GM23338 (cell line): ENCODE results near the gene IBSP. TPM values are rescaled to one million over a fixed set of nuclear protein-coding genes. Genes with fewer than 3 reads are reported as not detected.

Experiments used
- ATAC-seq: fragments of 200-7000 bp; cut with Tn5 transposase; 3 replicates; pipeline ENCODE4 v1.9.1; 2020
- DNase-seq: peaks from one replicate; pipeline ENCODE4 v3.0.0-alpha.2; 2015; ENCODE audit warnings: low spot score
- H2AFZ ChIP-seq: fragments of 200-600 bp; sonication (generic); 2 replicates; pipeline ENCODE4 v1.8.0; 2016; ENCODE audit warnings: antibody characterized with exemption, mild to moderate bottlenecking, moderate library complexity
- H3F3A ChIP-seq: fragments of 200-600 bp; sonication (generic); replicated peaks from 2 replicates; pipeline ENCODE4 v1.8.0; 2017; ENCODE audit warnings: antibody characterized with exemption, mixed run types, low read depth
- H3K27ac ChIP-seq: fragments of 200-600 bp; sonication (generic); 2 replicates; pipeline ENCODE4 v1.6.1; 2016; ENCODE audit warnings: low read depth
- H3K27me3 ChIP-seq: fragments of 200-600 bp; sonication (generic); 2 replicates; pipeline ENCODE4 v1.8.0; 2016; ENCODE audit warnings: mild to moderate bottlenecking, mixed run types, moderate library complexity; ENCODE audit not compliant: insufficient read depth
- H3K36me3 ChIP-seq: fragments of 200-600 bp; sonication (generic); 2 replicates; pipeline ENCODE4 v1.8.0; 2016; ENCODE audit warnings: mild to moderate bottlenecking; ENCODE audit not compliant: insufficient read depth
- H3K4me1 ChIP-seq: fragments of 200-600 bp; sonication (generic); 2 replicates; pipeline ENCODE4 v1.8.0; 2016; ENCODE audit warnings: mild to moderate bottlenecking, moderate library complexity; ENCODE audit not compliant: insufficient read depth
- H3K4me2 ChIP-seq: fragments of 200-600 bp; sonication (generic); 2 replicates; pipeline ENCODE4 v1.7.1; 2017; ENCODE audit warnings: mixed run types
- H3K4me3 ChIP-seq: fragments of 200-600 bp; sonication (generic); 2 replicates; pipeline ENCODE4 v1.6.1; 2016; ENCODE audit warnings: mixed run types
- H3K79me2 ChIP-seq: fragments of 200-600 bp; sonication (generic); replicated peaks from 2 replicates; pipeline ENCODE4 v1.8.0; 2017; ENCODE audit warnings: mild to moderate bottlenecking; ENCODE audit not compliant: insufficient read depth
- H3K9me2 ChIP-seq: fragments of 200-600 bp; sonication (generic); 2 replicates; pipeline ENCODE4 v1.8.0; 2017; ENCODE audit not compliant: insufficient read depth
- H4K20me1 ChIP-seq: fragments of 200-600 bp; sonication (generic); replicated peaks from 2 replicates; pipeline ENCODE4 v1.8.0; 2017; ENCODE audit warnings: mild to moderate bottlenecking; ENCODE audit not compliant: insufficient read depth
- H3K27ac Mint-ChIP-seq: 2 replicates; pipeline ENCODE4 v1.8.0; 2020; ENCODE audit warnings: inconsistent platforms, mild to moderate bottlenecking, moderate library complexity, mixed read lengths
- H3K27me3 Mint-ChIP-seq: 3 replicates; pipeline ENCODE4 v1.8.0; 2022; ENCODE audit warnings: low read depth, mild to moderate bottlenecking, moderate library complexity, mixed read lengths, inconsistent platforms; ENCODE audit not compliant: insufficient read depth, poor library complexity
- H3K36me3 Mint-ChIP-seq: 3 replicates; pipeline ENCODE4 v1.8.0; 2021; ENCODE audit warnings: low read depth, mild to moderate bottlenecking, inconsistent platforms, moderate library complexity, mixed read lengths
- H3K4me1 Mint-ChIP-seq: 3 replicates; pipeline ENCODE4 v1.8.0; 2020; ENCODE audit warnings: mild to moderate bottlenecking, inconsistent platforms, mixed read lengths
- H3K4me3 Mint-ChIP-seq: 3 replicates; pipeline ENCODE4 v1.8.0; 2021; ENCODE audit warnings: moderate library complexity, mild to moderate bottlenecking, inconsistent platforms, mixed read lengths
- H3K9me3 Mint-ChIP-seq: 3 replicates; pipeline ENCODE4 v1.8.0; 2020; ENCODE audit warnings: moderate library complexity, mild to moderate bottlenecking, inconsistent platforms, mixed read lengths
- CREB1 ChIP-seq: fragments of 250-450 bp; sonication (Bioruptor Pico); IDR thresholded peaks from 2 replicates; pipeline ENCODE4 v1.5.0; 2020; ENCODE audit warnings: low read depth, mild to moderate bottlenecking, moderate library complexity
- EZH2 ChIP-seq: fragments of 200-600 bp; sonication (generic); IDR thresholded peaks from one replicate; pipeline ENCODE4 v1.8.0; 2017; ENCODE audit warnings: antibody characterized with exemption, mild to moderate bottlenecking, low read depth; ENCODE audit not compliant: unreplicated experiment
- JUNB ChIP-seq: IDR thresholded peaks from one replicate; pipeline ENCODE4 v1.6.1; 2016; ENCODE audit warnings: antibody characterized with exemption; ENCODE audit not compliant: unreplicated experiment
- NANOG ChIP-seq: IDR thresholded peaks from 2 replicates; pipeline ENCODE4 v1.6.1; 2016; ENCODE audit warnings: antibody characterized with exemption, borderline replicate concordance
- POLR2AphosphoS5 ChIP-seq: IDR thresholded peaks from 2 replicates; pipeline ENCODE4 v1.6.1; 2016; ENCODE audit warnings: antibody characterized with exemption, low read depth
- STAT1 ChIP-seq: IDR thresholded peaks from one replicate; pipeline ENCODE4 v1.6.1; 2016; ENCODE audit warnings: antibody characterized with exemption; ENCODE audit not compliant: unreplicated experiment
- ZNF331 ChIP-seq: fragments of 250-450 bp; sonication (Bioruptor Pico); IDR thresholded peaks from 2 replicates; pipeline ENCODE4 v1.5.0; 2020; ENCODE audit warnings: low read depth, mild to moderate bottlenecking, moderate library complexity
- polyA plus RNA-seq: library from polyadenylated mRNA; unstranded; fragments of >200 nt; fragmentation: Nextera tagmentation; extraction: Ambion mirVana; gene quantifications from 2 replicates; pipeline ENCODE4 v1.2.1, GENCODE V29; 2016
- total RNA-seq: library from RNA; depleted of rRNA; stranded (reverse); fragments of >200 nt; shearing (Covaris generic); gene quantifications from 2 replicates; pipeline ENCODE4 v1.2.3, GENCODE V29; 2014
- TF ChIP-seq, protein P1 (sequence below), 2 experiments: fragments of 200-600 bp in 1 of 2; sonication (generic) in 1 of 2; conservative IDR thresholded peaks; 2 replicates each; pipeline versions ENCODE4 v1.5.1 to v1.6.1; 2016 to 2017; ENCODE audit warnings: antibody characterized with exemption in 2 of 2, low read depth in 2 of 2, mild to moderate bottlenecking in 2 of 2, moderate library complexity in 1 of 2
- TF ChIP-seq, protein P2 (sequence below): IDR thresholded peaks from 2 replicates; pipeline ENCODE4 v1.6.1; 2016; ENCODE audit warnings: antibody characterized with exemption
- TF ChIP-seq, protein P3 (sequence below): fragments of 250-450 bp; sonication (Bioruptor Pico); IDR thresholded peaks from 2 replicates; pipeline ENCODE4 v1.5.0; 2020; ENCODE audit warnings: mild to moderate bottlenecking, moderate library complexity

Gene IBSP
- total and polyA plus RNA-seq, 2 experiments from 2014 or later = not detected

GRCh38 chr4:87806520-87806919 lies 7.2 kb downstream of the IBSP start (continued):
- TF ChIP-seq, protein P1, sequence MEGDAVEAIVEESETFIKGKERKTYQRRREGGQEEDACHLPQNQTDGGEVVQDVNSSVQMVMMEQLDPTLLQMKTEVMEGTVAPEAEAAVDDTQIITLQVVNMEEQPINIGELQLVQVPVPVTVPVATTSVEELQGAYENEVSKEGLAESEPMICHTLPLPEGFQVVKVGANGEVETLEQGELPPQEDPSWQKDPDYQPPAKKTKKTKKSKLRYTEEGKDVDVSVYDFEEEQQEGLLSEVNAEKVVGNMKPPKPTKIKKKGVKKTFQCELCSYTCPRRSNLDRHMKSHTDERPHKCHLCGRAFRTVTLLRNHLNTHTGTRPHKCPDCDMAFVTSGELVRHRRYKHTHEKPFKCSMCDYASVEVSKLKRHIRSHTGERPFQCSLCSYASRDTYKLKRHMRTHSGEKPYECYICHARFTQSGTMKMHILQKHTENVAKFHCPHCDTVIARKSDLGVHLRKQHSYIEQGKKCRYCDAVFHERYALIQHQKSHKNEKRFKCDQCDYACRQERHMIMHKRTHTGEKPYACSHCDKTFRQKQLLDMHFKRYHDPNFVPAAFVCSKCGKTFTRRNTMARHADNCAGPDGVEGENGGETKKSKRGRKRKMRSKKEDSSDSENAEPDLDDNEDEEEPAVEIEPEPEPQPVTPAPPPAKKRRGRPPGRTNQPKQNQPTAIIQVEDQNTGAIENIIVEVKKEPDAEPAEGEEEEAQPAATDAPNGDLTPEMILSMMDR (conservative IDR thresholded peaks at IDR 0.05; ENCODE audit: low read depth in 2 of 2) = no peak
- TF ChIP-seq JUNB = no peak
- TF ChIP-seq NANOG = no peak

DNA sequence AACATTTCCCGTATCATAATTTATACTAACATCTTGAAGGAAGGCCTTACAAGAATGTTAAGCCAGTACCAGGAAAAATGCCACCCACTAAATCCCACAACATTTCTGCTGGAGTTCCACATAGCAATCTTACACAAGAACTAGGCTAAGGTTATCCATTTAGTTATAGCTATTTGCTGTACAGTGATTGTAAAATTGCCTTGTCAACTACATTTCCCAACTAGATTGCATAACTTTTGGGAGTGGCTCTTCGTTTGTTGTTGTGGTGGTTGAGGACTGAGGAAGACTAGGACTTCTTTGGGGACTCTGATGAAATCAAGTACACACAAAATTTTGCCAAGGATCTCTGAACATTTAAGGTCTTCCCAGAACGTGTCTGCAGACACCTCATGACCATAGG lies 8.0 kb downstream of the IBSP start:
- H3K27ac Mint-ChIP-seq = no peak overlapping the region
- Histone ChIP-seq H3K27ac (no peak overlapping the region), H3K4me2 (no peak overlapping the region), H3K36me3 (no peaks in the 10 kb centered on the region), H3K79me2 (no peaks in the 10 kb centered on the region), H3K9me2 (no peaks in the 10 kb centered on the region), H3K4me1 (peaks cover 5% of the 10 kb centered on the region; the same call in 1 of the 2 replicates), H3F3A (no peaks in the 10 kb centered on the region), H2AFZ (no peak overlapping the region), H3K4me3 (no peak overlapping the region), H3K27me3 (no peaks in the 10 kb centered on the region), H4K20me1 (no peaks in the 10 kb centered on the region)
- DNase-seq = no peak
- H3K27me3 Mint-ChIP-seq = no peaks in the 10 kb centered on the region
- H3K4me3 Mint-ChIP-seq = no peak overlapping the region
- H3K9me3 Mint-ChIP-seq = no peaks in the 10 kb centered on the region; the same call in 2 of the 3 replicates
- H3K36me3 Mint-ChIP-seq = no peaks in the 10 kb centered on the region
- H3K4me1 Mint-ChIP-seq = no peaks in the 10 kb centered on the region
- ATAC-seq = no peak
- TF ChIP-seq, protein P1 (conservative IDR thresholded peaks at IDR 0.05; ENCODE audit: low read depth in 2 of 2) = no peak
- TF ChIP-seq POLR2AphosphoS5 = no peak
- TF ChIP-seq CREB1 (CRISPR knock-in tag) = no peak
- TF ChIP-seq NANOG = no peak
- no peak for TF ChIP-seq EZH2
- TF ChIP-seq, protein P2, sequence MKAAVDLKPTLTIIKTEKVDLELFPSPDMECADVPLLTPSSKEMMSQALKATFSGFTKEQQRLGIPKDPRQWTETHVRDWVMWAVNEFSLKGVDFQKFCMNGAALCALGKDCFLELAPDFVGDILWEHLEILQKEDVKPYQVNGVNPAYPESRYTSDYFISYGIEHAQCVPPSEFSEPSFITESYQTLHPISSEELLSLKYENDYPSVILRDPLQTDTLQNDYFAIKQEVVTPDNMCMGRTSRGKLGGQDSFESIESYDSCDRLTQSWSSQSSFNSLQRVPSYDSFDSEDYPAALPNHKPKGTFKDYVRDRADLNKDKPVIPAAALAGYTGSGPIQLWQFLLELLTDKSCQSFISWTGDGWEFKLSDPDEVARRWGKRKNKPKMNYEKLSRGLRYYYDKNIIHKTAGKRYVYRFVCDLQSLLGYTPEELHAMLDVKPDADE = no peak
- no peak for TF ChIP-seq ZNF331

- no peaks in the 10 kb centered on the region for H3K79me2 ChIP-seq
- Mint-ChIP-seq H3K4me3 (no peak overlapping the region), H3K9me3 (no peaks in the 10 kb centered on the region; the same call in 2 of the 3 replicates), H3K36me3 (no peaks in the 10 kb centered on the region), H3K27me3 (peaks cover 2% of the 10 kb centered on the region), H3K27ac (no peak overlapping the region), H3K4me1 (no peaks in the 10 kb centered on the region)
- no peaks in the 10 kb centered on the region for H3K36me3 ChIP-seq
- H3K4me1 ChIP-seq = peaks cover 5% of the 10 kb centered on the region; the same call in 1 of the 2 replicates
- H4K20me1 ChIP-seq = no peaks in the 10 kb centered on the region
- no peak overlapping the region for H2AFZ ChIP-seq
- no peak overlapping the region for H3K27ac ChIP-seq
- DNase-seq (no peak), ATAC-seq (no peak)
- no peak overlapping the region for H3K4me3 ChIP-seq
- no peaks in the 10 kb centered on the region for H3F3A ChIP-seq
- no peaks in the 10 kb centered on the region for H3K27me3 ChIP-seq
- H3K9me2 ChIP-seq = no peaks in the 10 kb centered on the region
- no peak overlapping the region for H3K4me2 ChIP-seq
- TF ChIP-seq, protein P3, sequence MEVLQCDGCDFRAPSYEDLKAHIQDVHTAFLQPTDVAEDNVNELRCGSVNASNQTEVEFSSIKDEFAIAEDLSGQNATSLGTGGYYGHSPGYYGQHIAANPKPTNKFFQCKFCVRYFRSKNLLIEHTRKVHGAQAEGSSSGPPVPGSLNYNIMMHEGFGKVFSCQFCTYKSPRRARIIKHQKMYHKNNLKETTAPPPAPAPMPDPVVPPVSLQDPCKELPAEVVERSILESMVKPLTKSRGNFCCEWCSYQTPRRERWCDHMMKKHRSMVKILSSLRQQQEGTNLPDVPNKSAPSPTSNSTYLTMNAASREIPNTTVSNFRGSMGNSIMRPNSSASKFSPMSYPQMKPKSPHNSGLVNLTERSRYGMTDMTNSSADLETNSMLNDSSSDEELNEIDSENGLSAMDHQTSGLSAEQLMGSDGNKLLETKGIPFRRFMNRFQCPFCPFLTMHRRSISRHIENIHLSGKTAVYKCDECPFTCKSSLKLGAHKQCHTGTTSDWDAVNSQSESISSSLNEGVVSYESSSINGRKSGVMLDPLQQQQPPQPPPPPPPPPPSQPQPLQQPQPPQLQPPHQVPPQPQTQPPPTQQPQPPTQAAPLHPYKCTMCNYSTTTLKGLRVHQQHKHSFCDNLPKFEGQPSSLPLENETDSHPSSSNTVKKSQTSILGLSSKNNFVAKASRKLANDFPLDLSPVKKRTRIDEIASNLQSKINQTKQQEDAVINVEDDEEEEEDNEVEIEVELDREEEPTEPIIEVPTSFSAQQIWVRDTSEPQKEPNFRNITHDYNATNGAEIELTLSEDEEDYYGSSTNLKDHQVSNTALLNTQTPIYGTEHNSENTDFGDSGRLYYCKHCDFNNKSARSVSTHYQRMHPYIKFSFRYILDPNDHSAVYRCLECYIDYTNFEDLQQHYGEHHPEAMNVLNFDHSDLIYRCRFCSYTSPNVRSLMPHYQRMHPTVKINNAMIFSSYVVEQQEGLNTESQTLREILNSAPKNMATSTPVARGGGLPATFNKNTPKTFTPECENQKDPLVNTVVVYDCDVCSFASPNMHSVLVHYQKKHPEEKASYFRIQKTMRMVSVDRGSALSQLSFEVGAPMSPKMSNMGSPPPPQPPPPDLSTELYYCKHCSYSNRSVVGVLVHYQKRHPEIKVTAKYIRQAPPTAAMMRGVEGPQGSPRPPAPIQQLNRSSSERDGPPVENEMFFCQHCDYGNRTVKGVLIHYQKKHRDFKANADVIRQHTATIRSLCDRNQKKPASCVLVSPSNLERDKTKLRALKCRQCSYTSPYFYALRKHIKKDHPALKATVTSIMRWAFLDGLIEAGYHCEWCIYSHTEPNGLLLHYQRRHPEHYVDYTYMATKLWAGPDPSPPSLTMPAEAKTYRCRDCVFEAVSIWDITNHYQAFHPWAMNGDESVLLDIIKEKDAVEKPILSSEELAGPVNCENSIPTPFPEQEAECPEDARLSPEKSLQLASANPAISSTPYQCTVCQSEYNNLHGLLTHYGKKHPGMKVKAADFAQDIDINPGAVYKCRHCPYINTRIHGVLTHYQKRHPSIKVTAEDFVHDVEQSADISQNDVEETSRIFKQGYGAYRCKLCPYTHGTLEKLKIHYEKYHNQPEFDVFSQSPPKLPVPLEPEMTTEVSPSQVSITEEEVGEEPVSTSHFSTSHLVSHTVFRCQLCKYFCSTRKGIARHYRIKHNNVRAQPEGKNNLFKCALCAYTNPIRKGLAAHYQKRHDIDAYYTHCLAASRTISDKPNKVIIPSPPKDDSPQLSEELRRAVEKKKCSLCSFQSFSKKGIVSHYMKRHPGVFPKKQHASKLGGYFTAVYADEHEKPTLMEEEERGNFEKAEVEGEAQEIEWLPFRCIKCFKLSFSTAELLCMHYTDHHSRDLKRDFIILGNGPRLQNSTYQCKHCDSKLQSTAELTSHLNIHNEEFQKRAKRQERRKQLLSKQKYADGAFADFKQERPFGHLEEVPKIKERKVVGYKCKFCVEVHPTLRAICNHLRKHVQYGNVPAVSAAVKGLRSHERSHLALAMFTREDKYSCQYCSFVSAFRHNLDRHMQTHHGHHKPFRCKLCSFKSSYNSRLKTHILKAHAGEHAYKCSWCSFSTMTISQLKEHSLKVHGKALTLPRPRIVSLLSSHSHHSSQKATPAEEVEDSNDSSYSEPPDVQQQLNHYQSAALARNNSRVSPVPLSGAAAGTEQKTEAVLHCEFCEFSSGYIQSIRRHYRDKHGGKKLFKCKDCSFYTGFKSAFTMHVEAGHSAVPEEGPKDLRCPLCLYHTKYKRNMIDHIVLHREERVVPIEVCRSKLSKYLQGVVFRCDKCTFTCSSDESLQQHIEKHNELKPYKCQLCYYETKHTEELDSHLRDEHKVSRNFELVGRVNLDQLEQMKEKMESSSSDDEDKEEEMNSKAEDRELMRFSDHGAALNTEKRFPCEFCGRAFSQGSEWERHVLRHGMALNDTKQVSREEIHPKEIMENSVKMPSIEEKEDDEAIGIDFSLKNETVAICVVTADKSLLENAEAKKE = no peak
- TF ChIP-seq NANOG = no peak
- no peak for TF ChIP-seq EZH2
- TF ChIP-seq STAT1 = no peak
Measured at GRCh38 chr4:87811977-87812376, 12.6 kb downstream of the IBSP start.
